PFSK-1 (cell line): ENCODE results near the gene SPRING1.

Source experiments
- POLR2AphosphoS5 ChIP-seq: IDR thresholded peaks from 2 replicates; pipeline ENCODE4 v1.6.1; 2012; ENCODE audit warnings: low read depth, mild to moderate bottlenecking, control low read depth, low read length, moderate library complexity
- TAF1 ChIP-seq: IDR thresholded peaks from 2 replicates; pipeline ENCODE4 v1.6.1; 2012; ENCODE audit warnings: low read length, control low read depth, borderline replicate concordance; ENCODE audit not compliant: insufficient read depth
- TF ChIP-seq, protein P1 (sequence below), 2 experiments: IDR thresholded peaks; 2 replicates each; pipeline versions ENCODE4 v1.6.1 to v1.8.0; 2011 to 2012; ENCODE audit warnings: low read depth in 2 of 2, low read length in 2 of 2, control low read depth in 1 of 2, inconsistent platforms in 1 of 2, mild to moderate bottlenecking in 1 of 2, moderate library complexity in 1 of 2; ENCODE audit not compliant: insufficient read depth in 1 of 2

DNA sequence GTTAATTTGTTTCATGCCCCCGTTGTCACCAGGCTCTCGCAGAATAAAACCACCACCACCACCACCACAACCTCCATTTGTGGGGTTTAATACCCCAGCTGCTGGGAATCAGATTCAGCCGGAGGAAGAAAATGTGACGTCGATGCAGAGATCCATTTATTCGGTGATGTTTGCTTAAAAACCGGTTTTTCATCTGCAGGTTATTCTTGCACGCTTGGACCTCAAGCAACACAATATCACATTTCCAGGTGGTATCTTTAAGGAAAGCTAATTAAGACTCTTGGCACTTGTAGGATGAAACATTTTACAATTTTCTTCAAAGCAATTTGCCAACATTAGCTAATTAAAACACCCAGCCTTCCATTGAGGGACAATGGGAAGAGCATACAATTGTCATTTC, 39.8 kb downstream of the SPRING1 start:
- TF ChIP-seq, protein P1, sequence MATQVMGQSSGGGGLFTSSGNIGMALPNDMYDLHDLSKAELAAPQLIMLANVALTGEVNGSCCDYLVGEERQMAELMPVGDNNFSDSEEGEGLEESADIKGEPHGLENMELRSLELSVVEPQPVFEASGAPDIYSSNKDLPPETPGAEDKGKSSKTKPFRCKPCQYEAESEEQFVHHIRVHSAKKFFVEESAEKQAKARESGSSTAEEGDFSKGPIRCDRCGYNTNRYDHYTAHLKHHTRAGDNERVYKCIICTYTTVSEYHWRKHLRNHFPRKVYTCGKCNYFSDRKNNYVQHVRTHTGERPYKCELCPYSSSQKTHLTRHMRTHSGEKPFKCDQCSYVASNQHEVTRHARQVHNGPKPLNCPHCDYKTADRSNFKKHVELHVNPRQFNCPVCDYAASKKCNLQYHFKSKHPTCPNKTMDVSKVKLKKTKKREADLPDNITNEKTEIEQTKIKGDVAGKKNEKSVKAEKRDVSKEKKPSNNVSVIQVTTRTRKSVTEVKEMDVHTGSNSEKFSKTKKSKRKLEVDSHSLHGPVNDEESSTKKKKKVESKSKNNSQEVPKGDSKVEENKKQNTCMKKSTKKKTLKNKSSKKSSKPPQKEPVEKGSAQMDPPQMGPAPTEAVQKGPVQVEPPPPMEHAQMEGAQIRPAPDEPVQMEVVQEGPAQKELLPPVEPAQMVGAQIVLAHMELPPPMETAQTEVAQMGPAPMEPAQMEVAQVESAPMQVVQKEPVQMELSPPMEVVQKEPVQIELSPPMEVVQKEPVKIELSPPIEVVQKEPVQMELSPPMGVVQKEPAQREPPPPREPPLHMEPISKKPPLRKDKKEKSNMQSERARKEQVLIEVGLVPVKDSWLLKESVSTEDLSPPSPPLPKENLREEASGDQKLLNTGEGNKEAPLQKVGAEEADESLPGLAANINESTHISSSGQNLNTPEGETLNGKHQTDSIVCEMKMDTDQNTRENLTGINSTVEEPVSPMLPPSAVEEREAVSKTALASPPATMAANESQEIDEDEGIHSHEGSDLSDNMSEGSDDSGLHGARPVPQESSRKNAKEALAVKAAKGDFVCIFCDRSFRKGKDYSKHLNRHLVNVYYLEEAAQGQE (IDR thresholded peaks at IDR 0.05; ENCODE audit: insufficient read depth in 1 of 2, low read depth in 2 of 2, low read length in 2 of 2) = no peak
- TF ChIP-seq TAF1 = no peak
- TF ChIP-seq POLR2AphosphoS5 = no peak
